H1 (cell line): ENCODE measurements around the gene GRXCR1. TPM values are rescaled to one million over a fixed set of nuclear protein-coding genes. Genes with fewer than 3 reads are reported as not detected.

Experiments used
- CTCF ChIA-PET: fragments of 300-600 bp; sonication (Branson Sonifier 250); formaldehyde crosslinking; loops from one replicate; lab custom pipeline; 2021; ENCODE audit not compliant: partially characterized antibody; lab: Charles Lee
- POLR2A ChIA-PET: fragments of 300-600 bp; sonication (Branson Sonifier 250); formaldehyde crosslinking; loops from one replicate; lab custom pipeline; 2021; ENCODE audit warnings: inconsistent platforms; ENCODE audit not compliant: partially characterized antibody; lab: Charles Lee
- DNase-seq, 2 experiments: peaks; one replicate each; pipeline versions ENCODE4 v3.0.0 to v3.0.0-alpha.2; 2010 to 2022; ENCODE audit warnings: low spot score in 2 of 2, low read depth in 1 of 2, mixed read lengths in 1 of 2
- FAIRE-seq: peaks from 2 replicates; lab custom pipeline; 2011; peaks lifted over from hg19 to GRCh38; lab: Jason Lieb, UNC
- H2AFZ ChIP-seq: 2 replicates; pipeline ENCODE4 v1.8.1; 2012; ENCODE audit warnings: low read length, inconsistent platforms
- H2AK5ac ChIP-seq: 2 replicates; pipeline ENCODE4 v1.6.1; 2013; ENCODE audit warnings: low read depth, low read length
- H2BK120ac ChIP-seq: replicated peaks from 2 replicates; pipeline ENCODE3; 2013; ENCODE audit warnings: low read depth, low read length, inconsistent platforms
- H2BK12ac ChIP-seq: 2 replicates; pipeline ENCODE4 v1.6.1; 2013; ENCODE audit warnings: low read depth, low read length
- H2BK15ac ChIP-seq: 2 replicates; pipeline ENCODE4 v1.6.1; 2013; ENCODE audit warnings: low read length
- H2BK20ac ChIP-seq: 2 replicates; pipeline ENCODE4 v1.6.1; 2013; ENCODE audit warnings: low read length
- H2BK5ac ChIP-seq: 2 replicates; pipeline ENCODE4 v1.6.1; 2013; ENCODE audit warnings: low read depth, low read length
- H3K14ac ChIP-seq: 2 replicates; pipeline ENCODE4 v1.6.1; 2013; ENCODE audit warnings: inconsistent platforms; ENCODE audit not compliant: insufficient read length
- H3K18ac ChIP-seq: 2 replicates; pipeline ENCODE4 v1.6.1; 2013; ENCODE audit warnings: low read length; ENCODE audit errors: extremely low read depth
- H3K23ac ChIP-seq: 2 replicates; pipeline ENCODE4 v1.6.1; 2013; ENCODE audit warnings: inconsistent platforms; ENCODE audit not compliant: insufficient read length
- H3K23me2 ChIP-seq: 2 replicates; pipeline ENCODE4 v1.6.1; 2013; ENCODE audit warnings: low read depth, low read length
- H3K27ac ChIP-seq: 2 replicates; pipeline ENCODE4 v1.6.1; 2011; ENCODE audit warnings: low read depth, low read length, inconsistent platforms
- H3K27me3 ChIP-seq, 4 experiments: replicated peaks in 1 of 4; 1 replicate in 1 of 4; 2 replicates in 3 of 4; pipeline versions ENCODE4 v1.6.1 to v1.8.1; 2011 to 2013; ENCODE audit warnings: low read length in 3 of 4, mild to moderate bottlenecking in 3 of 4, inconsistent platforms in 2 of 4, mixed read lengths in 2 of 4, moderate library complexity in 1 of 4; ENCODE audit not compliant: control insufficient read depth in 3 of 4, insufficient read depth in 3 of 4; ENCODE audit errors: extremely low read depth in 1 of 4
- H3K36me3 ChIP-seq, 4 experiments: 2 replicates each; pipeline versions ENCODE4 v1.6.1 to v1.8.1; 2011 to 2013; ENCODE audit warnings: mild to moderate bottlenecking in 4 of 4, low read length in 3 of 4, moderate library complexity in 2 of 4, control low read depth in 1 of 4, inconsistent platforms in 1 of 4; ENCODE audit not compliant: insufficient read depth in 4 of 4, control insufficient read depth in 2 of 4
- H3K4ac ChIP-seq: replicated peaks from 2 replicates; pipeline ENCODE3; 2013; ENCODE audit warnings: low read length, low read depth, mixed read lengths, inconsistent platforms; ENCODE audit not compliant: insufficient read length
- H3K4me1 ChIP-seq, 4 experiments: replicated peaks in 1 of 4; 1 replicate in 1 of 4; 2 replicates in 3 of 4; pipeline versions ENCODE4 v1.6.1 to v1.8.1; 2011 to 2013; ENCODE audit warnings: low read length in 3 of 4, inconsistent platforms in 2 of 4, mixed read lengths in 1 of 4; ENCODE audit not compliant: insufficient read depth in 4 of 4, control insufficient read depth in 3 of 4
- H3K4me2 ChIP-seq, 2 experiments: 2 replicates each; pipeline versions ENCODE4 v1.6.1 to v1.8.1; 2011 to 2013; ENCODE audit warnings: low read depth in 2 of 2, low read length in 2 of 2, control low read depth in 1 of 2, inconsistent platforms in 1 of 2, mild to moderate bottlenecking in 1 of 2; ENCODE audit not compliant: insufficient read depth in 1 of 2
- H3K4me3 ChIP-seq, 4 experiments: fragments of 200-600, 300-600 bp in 1 of 4; sonication (generic), shearing (Covaris generic), sonication (Bioruptor Twin) in 1 of 4; 2 replicates each; pipeline versions ENCODE4 v1.5.1 to v1.8.1; 2011 to 2016; ENCODE audit warnings: low read length in 4 of 4, low read depth in 3 of 4, control low read depth in 2 of 4, inconsistent platforms in 2 of 4, mild to moderate bottlenecking in 2 of 4, mixed read lengths in 1 of 4, moderate library complexity in 1 of 4; ENCODE audit not compliant: insufficient read depth in 2 of 4; ENCODE audit errors: extremely low read depth in 1 of 4
- H3K56ac ChIP-seq: replicated peaks from 2 replicates; pipeline ENCODE3; 2013; ENCODE audit warnings: low read depth, mild to moderate bottlenecking, mixed read lengths, low read length, inconsistent platforms; ENCODE audit not compliant: insufficient read length
- H3K79me1 ChIP-seq: 2 replicates; pipeline ENCODE4 v1.6.1; 2013; ENCODE audit warnings: low read depth, low read length, control low read depth
- H3K79me2 ChIP-seq, 2 experiments: 2 replicates each; pipeline versions ENCODE4 v1.6.1 to v1.8.1; 2012 to 2013; ENCODE audit warnings: low read length in 2 of 2, mild to moderate bottlenecking in 2 of 2, inconsistent platforms in 1 of 2; ENCODE audit not compliant: insufficient read depth in 2 of 2, control insufficient read depth in 1 of 2
- H3K9ac ChIP-seq, 4 experiments: replicated peaks in 1 of 4; 1 replicate in 1 of 4; 2 replicates in 3 of 4; pipeline versions ENCODE4 v1.6.1 to v1.8.1; 2011 to 2013; ENCODE audit warnings: low read depth in 3 of 4, low read length in 3 of 4, control low read depth in 2 of 4, mild to moderate bottlenecking in 2 of 4, moderate library complexity in 2 of 4, inconsistent platforms in 1 of 4; ENCODE audit errors: extremely low read depth in 1 of 4
- H3K9me3 ChIP-seq, 2 experiments: 2 replicates each; pipeline versions ENCODE4 v1.6.1 to v1.8.1; 2012 to 2013; ENCODE audit warnings: mild to moderate bottlenecking in 2 of 2, moderate library complexity in 2 of 2, control low read depth in 1 of 2, inconsistent platforms in 1 of 2, low read depth in 1 of 2, low read length in 1 of 2, mixed read lengths in 1 of 2; ENCODE audit not compliant: insufficient read depth in 2 of 2
- H4K20me1 ChIP-seq, 2 experiments: replicated peaks in 1 of 2; 2 replicates each; pipeline versions ENCODE3 to v1.8.1; 2011 to 2013; ENCODE audit warnings: inconsistent platforms in 2 of 2, low read length in 2 of 2, mild to moderate bottlenecking in 1 of 2; ENCODE audit not compliant: insufficient read depth in 2 of 2, control insufficient read depth in 1 of 2
- H4K5ac ChIP-seq: 2 replicates; pipeline ENCODE4 v1.6.1; 2013; ENCODE audit warnings: low read length, low read depth, mixed read lengths, inconsistent platforms; ENCODE audit not compliant: insufficient read length
- H4K8ac ChIP-seq: 2 replicates; pipeline ENCODE4 v1.8.0; 2013; ENCODE audit warnings: mild to moderate bottlenecking, moderate library complexity, low read length, inconsistent platforms; ENCODE audit not compliant: insufficient read depth; ENCODE audit errors: extremely low read depth
- H4K91ac ChIP-seq: replicated peaks from 2 replicates; pipeline ENCODE3; 2013; ENCODE audit warnings: low read length, mixed read lengths, inconsistent platforms; ENCODE audit not compliant: insufficient read length
- ATF2 ChIP-seq: IDR thresholded peaks from 2 replicates; pipeline ENCODE4 v1.6.1; 2012; ENCODE audit warnings: low read length, inconsistent platforms
- CHD2 ChIP-seq: IDR thresholded peaks from 2 replicates; pipeline ENCODE4 v1.6.1; 2012; ENCODE audit warnings: low read length, improper control_type of control experiment
- CTBP2 ChIP-seq: IDR thresholded peaks from 2 replicates; pipeline ENCODE4 v1.7.0; 2011; ENCODE audit warnings: borderline replicate concordance, mild to moderate bottlenecking, moderate library complexity, mixed read lengths, low read length; ENCODE audit not compliant: insufficient read depth, insufficient read length
- GTF2F1 ChIP-seq: IDR thresholded peaks from 2 replicates; pipeline ENCODE4 v1.6.1; 2012; ENCODE audit warnings: low read depth, low read length, improper control_type of control experiment, borderline replicate concordance
- HDAC2 ChIP-seq, 2 experiments: fragments of 300-600 bp in 1 of 2; sonication (generic) in 1 of 2; IDR thresholded peaks; 2 replicates each; pipeline ENCODE4 v1.6.1; 2011 to 2012; ENCODE audit warnings: low read depth in 2 of 2, low read length in 2 of 2, mild to moderate bottlenecking in 2 of 2, moderate library complexity in 2 of 2, borderline replicate concordance in 1 of 2, inconsistent platforms in 1 of 2
- POLR2AphosphoS5 ChIP-seq: IDR thresholded peaks from 2 replicates; pipeline ENCODE4 v1.6.1; 2011; ENCODE audit warnings: low read depth, low read length
- RAD21 ChIP-seq, 2 experiments: IDR thresholded peaks in 1 of 2; conservative IDR thresholded peaks in 1 of 2; 2 replicates each; pipeline ENCODE4 v1.6.1; 2011; ENCODE audit warnings: low read depth in 2 of 2, low read length in 2 of 2, improper control_type of control experiment in 1 of 2, inconsistent platforms in 1 of 2, mild to moderate bottlenecking in 1 of 2, moderate library complexity in 1 of 2
- SAP30 ChIP-seq: fragments of 300-600 bp; sonication (generic); IDR thresholded peaks from 2 replicates; pipeline ENCODE4 v1.7.1; 2012; ENCODE audit warnings: low read length, moderate library complexity, mild to moderate bottlenecking, inconsistent platforms; ENCODE audit not compliant: insufficient read depth, insufficient replicate concordance
- SIX5 ChIP-seq: IDR thresholded peaks from 2 replicates; pipeline ENCODE4 v1.6.1; 2011; ENCODE audit warnings: mild to moderate bottlenecking, low read depth, low read length
- WGBS, 2 experiments: shearing (Covaris generic) in 1 of 2; methylation state at CpG; one replicate each; pipeline versions ENCODE4 v1.1.6 to v1.1.7; 2013 to 2015; ENCODE audit warnings: low lambda C conversion rate in 2 of 2, mixed read lengths in 2 of 2, inconsistent platforms in 1 of 2, low coverage in 1 of 2, missing lambda C conversion rate in 1 of 2; ENCODE audit not compliant: insufficient replicate concordance in 2 of 2, insufficient coverage in 1 of 2, insufficient read length in 1 of 2; ENCODE audit errors: extremely low coverage in 1 of 2, missing lambda C conversion rate in 1 of 2; 5-methylcytosine and 5-hydroxymethylcytosine counted together
- polyA plus RNA-seq, 7 experiments: library from polyadenylated mRNA; depleted of rRNA in 3 of 7; stranded (reverse) in 5 of 7; unstranded in 2 of 7; fragments of >200 nt in 5 of 7; fragments of 200-250 nt in 2 of 7; gene quantifications; 1 replicate in 5 of 7; 2 replicates in 1 of 7; 4 replicates in 1 of 7; pipeline versions ENCODE4 v1.2.1 to v1.2.3, GENCODE V29; 2011 to 2013; ENCODE audit warnings: missing spikeins in 2 of 7, mixed read lengths in 2 of 7
- total RNA-seq: library from RNA; stranded (reverse); fragmentation: NEBNext Ultra II Directional; extraction: Animal tissue kit (Norgen Biotek cat#: 25700); gene quantifications from 2 replicates; pipeline ENCODE4 v1.2.1, GENCODE V29; 2021

The GRXCR1 gene
- total and polyA plus RNA-seq, 2 of the 8 experiments (the other 6 are each of a cell fraction or from before 2014, with no cell fraction given) = not detected

DNA sequence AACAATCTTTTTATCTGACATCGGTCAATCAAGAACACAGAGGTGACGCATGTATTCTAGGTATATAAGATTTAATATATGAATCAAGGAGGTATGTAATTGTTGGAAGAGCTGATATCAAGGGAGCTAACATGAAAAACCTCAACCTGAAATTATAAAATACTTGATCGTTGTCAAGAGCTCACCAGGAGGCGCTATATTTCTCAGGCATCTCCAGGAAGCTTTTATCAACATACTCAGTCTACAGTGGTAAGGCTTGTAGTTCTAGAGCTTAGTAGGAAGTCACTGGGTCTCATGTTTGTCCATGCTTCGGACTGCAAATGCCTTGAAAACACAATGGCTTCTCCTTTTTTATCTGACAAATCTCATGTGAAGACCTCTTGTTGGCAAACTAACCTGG, 156.1 kb downstream of the GRXCR1 start:
- ChIA-PET POLR2A (no interaction called here), CTCF (interaction anchor here (0.6 to 2.9 kb wide), 14 partner anchors 9 to 481 kb away, joined by 3 to 8 read pairs (median 4); no protein-coding TSS in a partner anchor)
- no peak overlapping the region for H4K8ac ChIP-seq
- no peaks in the 10 kb centered on the region for H3K79me2 ChIP-seq
- no peaks in the 10 kb centered on the region for H3K79me1 ChIP-seq
- 0 out of 4 replicates have a peak, but pooled peaks cover 0 to 5% of the 10 kb centered on the region in 2 experiments for H3K9me3 ChIP-seq
- H3K23me2 ChIP-seq = no peaks in the 10 kb centered on the region
- no peak overlapping the region for H2BK15ac ChIP-seq
- H3K27ac ChIP-seq = no peak overlapping the region
- no peak overlapping the region for H3K18ac ChIP-seq
- no peak overlapping the region for H2AK5ac ChIP-seq
- 74% methylated on average over 5 of the region's 5 CpGs; no CpG with 5 or more reads in 1 of the 2 experiments for WGBS, 2 experiments
- no peaks in the 10 kb centered on the region for H3K4me1 ChIP-seq
- no peak overlapping the region for H2BK20ac ChIP-seq
- H3K56ac ChIP-seq = no peak overlapping the region
- H3K14ac ChIP-seq = no peak overlapping the region
- H2BK120ac ChIP-seq = no peak overlapping the region
- no peaks in the 10 kb centered on the region for H4K20me1 ChIP-seq
- H2AFZ ChIP-seq = peak overlapping the region; percentile 94
- H3K4me2 ChIP-seq = no peak overlapping the region
- no peak for DNase-seq
- H3K27me3 ChIP-seq = no peaks in the 10 kb centered on the region
- no peak overlapping the region for H3K23ac ChIP-seq
- no peak overlapping the region for H2BK5ac ChIP-seq
- no peaks in the 10 kb centered on the region for H3K36me3 ChIP-seq
- no peak overlapping the region for H4K5ac ChIP-seq
- no peak overlapping the region for H4K91ac ChIP-seq
- H3K9ac ChIP-seq = no peak overlapping the region
- no peak overlapping the region for H3K4me3 ChIP-seq
- H2BK12ac ChIP-seq = no peak overlapping the region
- no peak for FAIRE-seq
- H3K4ac ChIP-seq = no peak overlapping the region
- TF ChIP-seq CTBP2 = no peak
- no peak for TF ChIP-seq HDAC2 (IDR thresholded peaks at IDR 0.05; ENCODE audit: borderline replicate concordance in 1 of 2, low read depth in 2 of 2, low read length in 2 of 2)
- no peak for TF ChIP-seq SAP30
- TF ChIP-seq CHD2 = no peak
- peak; percentile 48 to 53 for TF ChIP-seq RAD21 (IDR thresholded peaks at IDR 0.05 in 1 of 2, conservative IDR thresholded peaks at IDR 0.05 in 1 of 2; ENCODE audit: low read depth in 2 of 2, low read length in 2 of 2)
- no peak for TF ChIP-seq SIX5
- TF ChIP-seq GTF2F1 = no peak
- no peak for TF ChIP-seq ATF2
- no peak for TF ChIP-seq POLR2AphosphoS5
